Uterus (tissue), 2 donors: ENCODE results near the gene PDF.

Source experiments
- POLR2A ChIP-seq, 2 donors: fragments of 450-650 bp; IDR thresholded peaks; one replicate each; pipeline ENCODE4 v1.6.1; 2016; ENCODE audit warnings: antibody characterized with exemption in 2 of 2, mild to moderate bottlenecking in 1 of 2, moderate library complexity in 1 of 2
- TF ChIP-seq, protein P1 (sequence below), 4 experiments: fragments of 200-600 bp in 2 of 4; fragments of 450-650 bp in 2 of 4; sonication (generic) in 2 of 4; IDR thresholded peaks; one replicate each; pipeline ENCODE4 v1.5.1; 2016 to 2019; ENCODE audit warnings: antibody characterized with exemption in 4 of 4, mild to moderate bottlenecking in 2 of 4, moderate library complexity in 1 of 4

DNA sequence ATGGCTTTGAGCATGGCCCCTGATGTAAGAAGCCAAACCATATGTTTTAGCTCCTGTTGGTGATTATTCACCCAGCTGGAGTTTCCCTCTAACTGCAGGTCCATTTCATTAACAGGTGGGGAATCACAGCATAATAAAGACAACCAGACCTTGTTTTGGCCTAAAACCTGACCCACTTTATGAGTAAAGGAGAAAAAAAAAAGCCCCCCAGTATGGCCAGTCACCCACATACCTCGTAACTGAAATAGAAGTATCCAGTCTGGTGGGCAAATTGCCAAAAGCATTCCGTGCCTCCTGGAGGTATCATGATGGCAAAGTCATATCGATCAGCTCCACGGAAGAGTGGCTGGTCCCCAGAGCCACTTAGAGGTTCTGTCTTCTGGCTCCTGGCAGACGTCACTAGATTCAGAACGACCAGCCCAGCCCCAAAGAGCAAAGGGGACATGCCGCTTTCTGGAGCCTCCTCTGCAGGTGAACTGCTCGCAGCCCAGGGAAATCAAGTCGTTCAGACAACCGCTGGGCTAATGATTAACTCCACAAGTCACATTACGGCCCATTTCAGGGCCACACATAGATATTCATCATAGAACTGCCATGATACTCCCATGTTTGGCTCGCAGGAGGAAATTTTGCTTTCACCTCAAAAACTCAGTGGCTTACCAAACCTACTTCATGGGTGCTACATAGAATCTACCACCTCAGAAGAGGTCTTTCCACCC is 21.1 kb upstream of the PDF start, which contains the start of gene TMED6:
- TF ChIP-seq, protein P1, sequence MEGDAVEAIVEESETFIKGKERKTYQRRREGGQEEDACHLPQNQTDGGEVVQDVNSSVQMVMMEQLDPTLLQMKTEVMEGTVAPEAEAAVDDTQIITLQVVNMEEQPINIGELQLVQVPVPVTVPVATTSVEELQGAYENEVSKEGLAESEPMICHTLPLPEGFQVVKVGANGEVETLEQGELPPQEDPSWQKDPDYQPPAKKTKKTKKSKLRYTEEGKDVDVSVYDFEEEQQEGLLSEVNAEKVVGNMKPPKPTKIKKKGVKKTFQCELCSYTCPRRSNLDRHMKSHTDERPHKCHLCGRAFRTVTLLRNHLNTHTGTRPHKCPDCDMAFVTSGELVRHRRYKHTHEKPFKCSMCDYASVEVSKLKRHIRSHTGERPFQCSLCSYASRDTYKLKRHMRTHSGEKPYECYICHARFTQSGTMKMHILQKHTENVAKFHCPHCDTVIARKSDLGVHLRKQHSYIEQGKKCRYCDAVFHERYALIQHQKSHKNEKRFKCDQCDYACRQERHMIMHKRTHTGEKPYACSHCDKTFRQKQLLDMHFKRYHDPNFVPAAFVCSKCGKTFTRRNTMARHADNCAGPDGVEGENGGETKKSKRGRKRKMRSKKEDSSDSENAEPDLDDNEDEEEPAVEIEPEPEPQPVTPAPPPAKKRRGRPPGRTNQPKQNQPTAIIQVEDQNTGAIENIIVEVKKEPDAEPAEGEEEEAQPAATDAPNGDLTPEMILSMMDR (IDR thresholded peaks at IDR 0.05) = no peak
- TF ChIP-seq POLR2A (IDR thresholded peaks at IDR 0.05) = no peak
